Hepatocyte (in vitro differentiated cells): Measurements from ENCODE around the gene ARAP3.

Experiments
- EZH2 ChIP-seq: fragments of 200-600 bp; sonication (generic); IDR thresholded peaks from 2 replicates; pipeline ENCODE4 v1.6.1; 2016; ENCODE audit warnings: antibody characterized with exemption, mild to moderate bottlenecking, borderline replicate concordance
- EZH2phosphoT487 ChIP-seq: fragments of 200-600 bp; sonication (generic); IDR thresholded peaks from one replicate; pipeline ENCODE4 v1.6.1; 2018; ENCODE audit warnings: antibody characterized with exemption, mild to moderate bottlenecking, low read depth, moderate library complexity; ENCODE audit not compliant: unreplicated experiment, severe bottlenecking
- TF ChIP-seq, protein P1 (sequence below): fragments of 200-600 bp; sonication (generic); IDR thresholded peaks from 2 replicates; pipeline ENCODE4 v1.5.1; 2016; ENCODE audit warnings: antibody characterized with exemption, mild to moderate bottlenecking; ENCODE audit not compliant: poor library complexity

DNA sequence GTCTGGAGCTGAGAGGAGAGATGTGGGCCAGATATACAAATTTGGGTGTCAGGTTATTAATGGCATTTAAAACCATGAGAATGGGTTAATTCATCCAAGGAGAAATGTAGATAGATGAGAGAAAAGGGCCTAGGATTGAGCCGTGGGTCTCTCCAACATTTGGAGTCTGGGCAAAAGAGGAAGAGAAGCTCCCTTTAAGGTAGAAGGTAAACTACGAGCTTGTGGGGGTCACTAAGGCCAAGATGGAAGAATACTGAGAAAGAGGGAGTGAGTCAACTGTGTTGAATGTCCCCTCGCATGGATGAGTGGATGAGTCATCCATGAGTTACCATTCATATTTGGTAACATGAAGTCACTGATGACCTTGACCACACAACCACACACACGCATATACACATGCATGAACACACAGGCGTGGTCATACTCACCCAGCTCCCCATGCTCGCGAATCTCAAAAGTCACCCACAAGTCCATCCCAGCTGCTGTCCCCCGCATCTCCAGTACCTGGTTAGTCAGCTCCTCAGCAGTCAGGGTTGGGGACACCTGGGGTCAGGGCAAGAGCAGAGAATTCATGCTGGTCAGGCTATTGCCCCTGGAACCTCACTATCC lies 24.0 kb downstream of the ARAP3 start:
- TF ChIP-seq, protein P1, sequence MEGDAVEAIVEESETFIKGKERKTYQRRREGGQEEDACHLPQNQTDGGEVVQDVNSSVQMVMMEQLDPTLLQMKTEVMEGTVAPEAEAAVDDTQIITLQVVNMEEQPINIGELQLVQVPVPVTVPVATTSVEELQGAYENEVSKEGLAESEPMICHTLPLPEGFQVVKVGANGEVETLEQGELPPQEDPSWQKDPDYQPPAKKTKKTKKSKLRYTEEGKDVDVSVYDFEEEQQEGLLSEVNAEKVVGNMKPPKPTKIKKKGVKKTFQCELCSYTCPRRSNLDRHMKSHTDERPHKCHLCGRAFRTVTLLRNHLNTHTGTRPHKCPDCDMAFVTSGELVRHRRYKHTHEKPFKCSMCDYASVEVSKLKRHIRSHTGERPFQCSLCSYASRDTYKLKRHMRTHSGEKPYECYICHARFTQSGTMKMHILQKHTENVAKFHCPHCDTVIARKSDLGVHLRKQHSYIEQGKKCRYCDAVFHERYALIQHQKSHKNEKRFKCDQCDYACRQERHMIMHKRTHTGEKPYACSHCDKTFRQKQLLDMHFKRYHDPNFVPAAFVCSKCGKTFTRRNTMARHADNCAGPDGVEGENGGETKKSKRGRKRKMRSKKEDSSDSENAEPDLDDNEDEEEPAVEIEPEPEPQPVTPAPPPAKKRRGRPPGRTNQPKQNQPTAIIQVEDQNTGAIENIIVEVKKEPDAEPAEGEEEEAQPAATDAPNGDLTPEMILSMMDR = no peak
- no peak for TF ChIP-seq EZH2
- TF ChIP-seq EZH2phosphoT487 = no peak
